GM21423 (cell line): ENCODE measurements around the gene PRIM1.
A peak's percentile ranks its signal among the peaks of the same experiment; 100 is the strongest.
"Not testable (repeated sequence)": the region's sequence is repeated elsewhere in the genome, so short reads cannot be mapped to it uniquely, and the experiment has no call there.

Experiments
- ATAC-seq: cut with Tn5 transposase; IDR thresholded peaks from one replicate; pipeline ENCODE4 v1.9.1; 2021; ENCODE audit warnings: mild to moderate bottlenecking, moderate library complexity; ENCODE audit not compliant: unreplicated experiment

The PRIM1 gene

GRCh38 chr12:56718636-56719035 is 33.5 kb downstream of the PRIM1 start:
- ATAC-seq = no peak

- ATAC-seq = no peak
These were observed 34.0 kb downstream of the PRIM1 start for GRCh38 chr12:56718149-56718548.

- no peak for ATAC-seq
These were observed 34.9 kb downstream of the PRIM1 start for GRCh38 chr12:56716933-56717880.

- no peak for ATAC-seq
These were observed 35.7 kb downstream of the PRIM1 start for GRCh38 chr12:56716458-56716857.

- ATAC-seq = no peak
These were observed 36.3 kb downstream of the PRIM1 start for GRCh38 chr12:56715798-56716197.

- ATAC-seq = no peak
These were observed 37.6 kb downstream of the PRIM1 start for GRCh38 chr12:56714431-56714929.

- ATAC-seq = no peak
These were observed 38.8 kb downstream of the PRIM1 start for GRCh38 chr12:56713345-56713744.

GRCh38 chr12:56709759-56710376 is 42.3 kb downstream of the PRIM1 start:
- no peak for ATAC-seq

GRCh38 chr12:56704522-56704921 is 47.6 kb downstream of the PRIM1 start:
- not testable (repeated sequence) for ATAC-seq

GRCh38 chr12:56699020-56699661 is 53.0 kb downstream of the PRIM1 start:
- ATAC-seq = no peak

GRCh38 chr12:56695327-56696101 is 56.6 kb downstream of the PRIM1 start:
- no peak for ATAC-seq

GRCh38 chr12:56694161-56694560 is 58.0 kb downstream of the PRIM1 start:
- ATAC-seq = no peak

- ATAC-seq = no peak
These were observed 63.3 kb downstream of the PRIM1 start for GRCh38 chr12:56688846-56689109.

GRCh38 chr12:56688129-56688845 is 63.8 kb downstream of the PRIM1 start, which contains the start of gene PTGES3:
PTGES3 (minus strand) TSS chr12:56688284; CDS start chr12:56687999, 285 bp downstream.
- ATAC-seq = peak; percentile 60

- peak; percentile 12 for ATAC-seq
These were observed 64.6 kb downstream of the PRIM1 start for GRCh38 chr12:56687223-56688128.

- ATAC-seq = no peak
These were observed 67.3 kb downstream of the PRIM1 start for GRCh38 chr12:56684745-56685359.

GRCh38 chr12:56682323-56682722 is 69.8 kb downstream of the PRIM1 start:
- ATAC-seq = no peak
